IMR-90 (cell line): ENCODE results near the gene SESN2. TPM values are rescaled to one million over a fixed set of nuclear protein-coding genes. Genes with fewer than 3 reads are reported as not detected.

Source experiments
- ATAC-seq: fragments of 200-7000 bp; cut with Tn5 transposase; 2 replicates; pipeline ENCODE4 v1.9.1; 2020; ENCODE audit warnings: low read depth, mild to moderate bottlenecking, moderate library complexity
- BruUV-seq: library from RNA; stranded (reverse); fragments of 400-500 nt; replicated peaks from 2 replicates; lab custom pipeline; 2021; lab: Mats Ljungman, UMichigan
- CTCF ChIA-PET: fragments of 300-600 bp; formaldehyde crosslinking; extraction: SDS; loops from one replicate; lab custom pipeline; 2021; ENCODE audit warnings: antibody characterized with exemption; lab: Yijun Ruan, JAX
- POLR2A ChIA-PET: fragments of 300-600 bp; sonication (Branson Sonifier 250); formaldehyde crosslinking; loops from one replicate; lab custom pipeline; 2022; ENCODE audit warnings: antibody characterized with exemption; ENCODE audit not compliant: unreplicated experiment; lab: Charles Lee
- DNase-seq: peaks from one replicate; pipeline ENCODE4 v3.0.0; 2013
- H2AFZ ChIP-seq: replicated peaks from 2 replicates; pipeline ENCODE3; 2013; ENCODE audit warnings: low read length, mild to moderate bottlenecking; ENCODE audit not compliant: poor library complexity
- H2AK5ac ChIP-seq: 2 replicates; pipeline ENCODE4 v1.6.1; 2013; ENCODE audit warnings: low read depth, low read length, inconsistent platforms
- H2AK9ac ChIP-seq: replicated peaks from 2 replicates; pipeline ENCODE3; 2013; ENCODE audit warnings: mild to moderate bottlenecking, low read depth, low read length, moderate library complexity; ENCODE audit not compliant: poor library complexity
- H2BK120ac ChIP-seq: 2 replicates; pipeline ENCODE4 v1.6.1; 2013; ENCODE audit warnings: low read depth, low read length, inconsistent platforms
- H2BK15ac ChIP-seq: 3 replicates; pipeline ENCODE4 v1.6.1; 2013; ENCODE audit warnings: low read depth, low read length, inconsistent platforms
- H2BK20ac ChIP-seq: 2 replicates; pipeline ENCODE4 v1.6.1; 2013; ENCODE audit warnings: low read depth, mild to moderate bottlenecking, inconsistent platforms, low read length, moderate library complexity
- H2BK5ac ChIP-seq: 2 replicates; pipeline ENCODE4 v1.6.1; 2013; ENCODE audit warnings: mild to moderate bottlenecking, low read depth, low read length, inconsistent platforms; ENCODE audit not compliant: poor library complexity, severe bottlenecking
- H3K14ac ChIP-seq: replicated peaks from 2 replicates; pipeline ENCODE4 v1.6.1; 2013; ENCODE audit warnings: low read depth, low read length, inconsistent platforms
- H3K18ac ChIP-seq: 2 replicates; pipeline ENCODE4 v1.6.1; 2013; ENCODE audit warnings: low read depth, low read length, control low read depth
- H3K23ac ChIP-seq: 2 replicates; pipeline ENCODE4 v1.6.1; 2013; ENCODE audit warnings: low read depth, low read length, inconsistent platforms
- H3K27ac ChIP-seq: 2 replicates; pipeline ENCODE4 v1.5.1; 2013; ENCODE audit warnings: mild to moderate bottlenecking, control low read depth, low read length; ENCODE audit not compliant: insufficient read depth
- H3K27me3 ChIP-seq: 2 replicates; pipeline ENCODE4 v1.6.1; 2013; ENCODE audit warnings: low read length; ENCODE audit not compliant: control insufficient read depth, insufficient read depth
- H3K36me3 ChIP-seq: 2 replicates; pipeline ENCODE4 v1.6.1; 2013; ENCODE audit warnings: low read length, mixed read lengths; ENCODE audit not compliant: control insufficient read depth, insufficient read depth
- H3K4ac ChIP-seq: 2 replicates; pipeline ENCODE4 v1.6.1; 2013; ENCODE audit warnings: low read depth, low read length, inconsistent platforms
- H3K4me1 ChIP-seq: 2 replicates; pipeline ENCODE4 v1.6.1; 2013; ENCODE audit warnings: low read length, mixed read lengths; ENCODE audit not compliant: control insufficient read depth, insufficient read depth
- H3K4me2 ChIP-seq: 2 replicates; pipeline ENCODE4 v1.6.1; 2013; ENCODE audit warnings: low read depth, mild to moderate bottlenecking, control low read depth, low read length, moderate library complexity
- H3K4me3 ChIP-seq: 2 replicates; pipeline ENCODE4 v1.5.1; 2013; ENCODE audit warnings: low read depth, mild to moderate bottlenecking, control low read depth, low read length, moderate library complexity; ENCODE audit not compliant: insufficient read depth
- H3K56ac ChIP-seq: 2 replicates; pipeline ENCODE4 v1.6.1; 2013; ENCODE audit warnings: low read length, inconsistent platforms; ENCODE audit not compliant: insufficient read depth; ENCODE audit errors: extremely low read depth
- H3K79me1 ChIP-seq, 2 experiments: 2 replicates each; pipeline ENCODE4 v1.6.1; 2013; ENCODE audit warnings: low read length in 2 of 2, inconsistent platforms in 1 of 2, low read depth in 1 of 2
- H3K9ac ChIP-seq: 2 replicates; pipeline ENCODE4 v1.6.1; 2013; ENCODE audit warnings: low read depth, low read length, control low read depth
- H3K9me1 ChIP-seq: 2 replicates; pipeline ENCODE4 v1.6.1; 2013; ENCODE audit warnings: low read length, inconsistent platforms; ENCODE audit not compliant: insufficient read depth
- H3K9me3 ChIP-seq: 2 replicates; pipeline ENCODE4 v1.6.1; 2013; ENCODE audit warnings: low read length; ENCODE audit not compliant: control insufficient read depth, insufficient read depth
- H4K20me1 ChIP-seq: 2 replicates; pipeline ENCODE4 v1.6.1; 2013; ENCODE audit warnings: low read length, inconsistent platforms; ENCODE audit not compliant: insufficient read depth
- H4K5ac ChIP-seq: 2 replicates; pipeline ENCODE4 v1.6.1; 2013; ENCODE audit warnings: mild to moderate bottlenecking, low read depth, low read length, control low read depth
- H4K8ac ChIP-seq, 2 experiments: 2 replicates each; pipeline ENCODE4 v1.6.1; 2013; ENCODE audit warnings: low read depth in 2 of 2, low read length in 2 of 2, control low read depth in 1 of 2, inconsistent platforms in 1 of 2
- H4K91ac ChIP-seq: 2 replicates; pipeline ENCODE4 v1.6.1; 2013; ENCODE audit warnings: low read depth, low read length, inconsistent platforms; ENCODE audit not compliant: insufficient read depth
- BHLHE40 ChIP-seq: fragments of 150-350 bp; IDR thresholded peaks from 2 replicates; pipeline ENCODE4 v1.6.1; 2016; ENCODE audit warnings: mild to moderate bottlenecking, low read depth, low read length
- CEBPB ChIP-seq: IDR thresholded peaks from 2 replicates; pipeline ENCODE4 v1.6.1; 2012; ENCODE audit warnings: low read depth, low read length, improper control_type of control experiment
- CTCF ChIP-seq: conservative IDR thresholded peaks from 2 replicates; pipeline ENCODE4 v1.5.1; 2012; ENCODE audit warnings: mild to moderate bottlenecking, low read depth, low read length, improper control_type of control experiment
- FOS ChIP-seq: fragments of 150-350 bp; IDR thresholded peaks from 2 replicates; pipeline ENCODE4 v1.6.1; 2016; ENCODE audit warnings: low read depth, low read length
- MAFK ChIP-seq: IDR thresholded peaks from 2 replicates; pipeline ENCODE4 v1.6.1; 2012; ENCODE audit warnings: low read depth, low read length, improper control_type of control experiment
- MAZ ChIP-seq: IDR thresholded peaks from 2 replicates; pipeline ENCODE4 v1.6.1; 2012; ENCODE audit warnings: low read depth, mild to moderate bottlenecking, low read length, improper control_type of control experiment, moderate library complexity, borderline replicate concordance
- NFE2L2 ChIP-seq: fragments of 150-350 bp; IDR thresholded peaks from 2 replicates; pipeline ENCODE4 v1.6.1; 2016; ENCODE audit warnings: low read depth, mild to moderate bottlenecking, low read length
- POLR2A ChIP-seq: IDR thresholded peaks from 2 replicates; pipeline ENCODE4 v1.6.1; 2012; ENCODE audit warnings: mild to moderate bottlenecking, low read depth, low read length
- RCOR1 ChIP-seq: IDR thresholded peaks from 2 replicates; pipeline ENCODE4 v1.6.1; 2012; ENCODE audit warnings: mild to moderate bottlenecking, low read length, improper control_type of control experiment; ENCODE audit not compliant: insufficient replicate concordance
- RFX5 ChIP-seq: IDR thresholded peaks from 2 replicates; pipeline ENCODE4 v1.8.0; 2012; ENCODE audit warnings: low read depth, mild to moderate bottlenecking, low read length, moderate library complexity
- SMC3 ChIP-seq: fragments of 150-350 bp; IDR thresholded peaks from 2 replicates; pipeline ENCODE4 v1.6.1; 2016; ENCODE audit warnings: low read depth, mild to moderate bottlenecking, antibody characterized with exemption, low read length, moderate library complexity
- USF2 ChIP-seq: fragments of 150-350 bp; IDR thresholded peaks from 2 replicates; pipeline ENCODE4 v1.6.1; 2017; ENCODE audit warnings: mild to moderate bottlenecking, antibody characterized with exemption, low read length, low read depth
- WGBS, 2 experiments: methylation state at CpG; one replicate each; pipeline versions ENCODE4 v1.1.5 to v1.1.7; 2013; ENCODE audit warnings: missing lambda C conversion rate in 2 of 2; ENCODE audit not compliant: insufficient read length in 1 of 2; ENCODE audit errors: extremely low coverage in 2 of 2; 5-methylcytosine and 5-hydroxymethylcytosine counted together
- dilution Hi-C: fragments of 300-500 bp; cut with HindIII; formaldehyde crosslinking; loops from one replicate; pipeline ENCODE4 v1.14.3; 2018; ENCODE audit warnings: low sequenced_read_pairs; ENCODE audit not compliant: unreplicated experiment
- in situ Hi-C: fragments of 300-500 bp; cut with MboI; formaldehyde crosslinking; loops from 3 replicates; pipeline ENCODE4 v1.14.3; 2019; ENCODE audit warnings: low sequenced_read_pairs, inconsistent platforms, mixed read lengths
- intact Hi-C: fragments of 100-400 bp; cut with micrococcal nuclease; formaldehyde crosslinking; loops from 2 replicates; pipeline ENCODE4 v1.10.0; 2022
- polyA plus RNA-seq, 3 experiments: library from polyadenylated mRNA; depleted of rRNA; stranded (reverse); fragments of >200 nt; gene quantifications; 2 replicates each; pipeline ENCODE4 v1.2.3, GENCODE V29; 2012; ENCODE audit warnings: low replicate concordance in 1 of 3
- total RNA-seq: library from RNA; depleted of rRNA; stranded (reverse); fragments of >200 nt; gene quantifications from 2 replicates; pipeline ENCODE4 v1.2.3, GENCODE V29; 2012

The SESN2 gene
- total and polyA plus RNA-seq, 2 of the 4 experiments (the other 2 are of a cell fraction) = 10.2 to 20.9 TPM

- no peak overlapping the region for H3K4me2 ChIP-seq
- peaks cover 19% of the 10 kb centered on the region for H3K36me3 ChIP-seq
- intact Hi-C loops = no loop called here
Observed at GRCh38 chr1:28229996-28230395, 29.3 kb upstream of the SESN2 start.

More at GRCh38 chr1:28229996-28230395, 29.3 kb upstream of the SESN2 start:
- Histone ChIP-seq H3K14ac (no peak overlapping the region), H2BK15ac (no peak overlapping the region), H2AK9ac (no peak overlapping the region), H3K27me3 (no peaks in the 10 kb centered on the region), H3K4me1 (no peaks in the 10 kb centered on the region), H3K23ac (no peak overlapping the region), H2AK5ac (no peak overlapping the region), H3K79me1 (peaks cover 25 to 38% of the 10 kb centered on the region in 2 experiments), H4K91ac (no peak overlapping the region), H3K56ac (no peak overlapping the region), H4K5ac (no peak overlapping the region), H2AFZ (no peak overlapping the region), H4K20me1 (peaks cover 8% of the 10 kb centered on the region; the same call in 1 of the 2 replicates), H3K9ac (no peak overlapping the region), H4K8ac (no peak overlapping the region), H3K18ac (no peak overlapping the region), H2BK20ac (no peak overlapping the region), H2BK5ac (no peak overlapping the region), H3K9me3 (no peaks in the 10 kb centered on the region), H3K9me1 (peaks cover 5% of the 10 kb centered on the region; the same call in 1 of the 2 replicates), H3K4me3 (no peak overlapping the region), H2BK120ac (no peak overlapping the region), H3K27ac (no peak overlapping the region), H3K4ac (no peak overlapping the region)
- dilution Hi-C loops (no loop called here), in situ Hi-C loops (no loop called here)
- ChIA-PET CTCF (interaction anchor here (0.7 kb wide), 2 partner anchors 28 to 35 kb away, joined by 4 to 7 read pairs; no protein-coding TSS in a partner anchor), POLR2A (no interaction called here)
- TF ChIP-seq MAZ (no peak), RCOR1 (no peak), BHLHE40 (no peak), NFE2L2 (no peak), CTCF (no peak), POLR2A (no peak), SMC3 (no peak), FOS (no peak), MAFK (no peak), USF2 (no peak), RFX5 (no peak), CEBPB (no peak)
- no TSS peak for BruUV-seq
- ATAC-seq (0 out of 2 replicates have a peak, but pooled peaks have one; percentile 24), DNase-seq (no peak)
- WGBS, 2 experiments = no CpG with 5 or more reads among the region's 2 CpGs
